SK-N-SH treated with all-trans-retinoic acid at 6 μM for 48 hours (cell line): ENCODE results near the gene TEX2.

ENCODE experiments used
- ARNTL ChIP-seq: fragments of 450-650 bp; formaldehyde crosslinking; IDR thresholded peaks from 2 replicates; pipeline ENCODE4 v1.5.0; 2020; ENCODE audit warnings: low read depth, mild to moderate bottlenecking, moderate library complexity, borderline replicate concordance
- CSDC2 ChIP-seq: fragments of 250-450 bp; sonication (Bioruptor Pico); IDR thresholded peaks from 2 replicates; pipeline ENCODE4 v1.5.0; 2020; ENCODE audit warnings: mild to moderate bottlenecking, moderate library complexity
- GLIS3 ChIP-seq: fragments of 250-450 bp; sonication (Bioruptor Pico); IDR thresholded peaks from 2 replicates; pipeline ENCODE4 v1.5.0; 2020; ENCODE audit warnings: mild to moderate bottlenecking, moderate library complexity
- OSR1 ChIP-seq: fragments of 250-450 bp; sonication (Bioruptor Pico); IDR thresholded peaks from 2 replicates; pipeline ENCODE4 v1.8.0; 2022; ENCODE audit warnings: moderate library complexity, mild to moderate bottlenecking, inconsistent platforms
- RARB ChIP-seq: fragments of 250-450 bp; sonication (Bioruptor Pico); IDR thresholded peaks from 2 replicates; pipeline ENCODE4 v1.8.0; 2021; ENCODE audit warnings: mild to moderate bottlenecking, moderate library complexity
- TCF4 ChIP-seq: fragments of 250-450 bp; sonication (Bioruptor Pico); IDR thresholded peaks from 2 replicates; pipeline ENCODE4 v1.8.0; 2021; ENCODE audit warnings: mild to moderate bottlenecking, moderate library complexity, borderline replicate concordance
- ZFP3 ChIP-seq: fragments of 250-450 bp; sonication (Bioruptor Pico); IDR thresholded peaks from 2 replicates; pipeline ENCODE4 v1.5.0; 2020; ENCODE audit warnings: mild to moderate bottlenecking, moderate library complexity
- ZFP30 ChIP-seq: fragments of 450-650 bp; formaldehyde crosslinking; IDR thresholded peaks from 2 replicates; pipeline ENCODE4 v1.5.0; 2022; ENCODE audit warnings: mild to moderate bottlenecking, moderate library complexity
- ZNF565 ChIP-seq: fragments of 450-650 bp; formaldehyde crosslinking; conservative IDR thresholded peaks from 2 replicates; pipeline ENCODE4 v1.5.0; 2020; ENCODE audit warnings: low read depth, mild to moderate bottlenecking, moderate library complexity
- ZNF70 ChIP-seq: fragments of 450-650 bp; formaldehyde crosslinking; IDR thresholded peaks from 2 replicates; pipeline ENCODE4 v1.5.0; 2020; ENCODE audit warnings: mild to moderate bottlenecking, moderate library complexity
- ZNF8 ChIP-seq: fragments of 450-650 bp; formaldehyde crosslinking; IDR thresholded peaks from 2 replicates; pipeline ENCODE4 v1.5.0; 2020; ENCODE audit warnings: mild to moderate bottlenecking, moderate library complexity

DNA sequence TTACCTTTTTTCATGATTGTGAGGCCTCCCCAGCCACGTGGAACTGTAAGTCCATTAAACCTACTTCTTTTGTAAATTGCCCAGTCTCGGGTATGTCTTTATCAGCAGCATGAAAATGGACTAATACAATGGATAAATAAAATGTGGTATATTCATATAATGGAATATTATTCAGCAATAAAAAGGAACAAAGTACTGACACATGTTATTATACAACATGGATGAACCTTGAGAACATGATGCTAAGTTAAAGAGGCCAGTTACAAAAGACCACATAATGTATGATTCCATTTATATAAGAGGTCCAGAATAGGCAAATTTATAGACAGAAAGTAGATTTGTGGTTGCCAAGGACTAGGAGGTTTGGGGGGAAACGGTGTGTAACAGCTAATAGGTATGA, 138.5 kb downstream of the TEX2 start:
- TF ChIP-seq ZNF565 (CRISPR knock-in tag), result no peak
- TF ChIP-seq ZFP30 (CRISPR knock-in tag), result no peak
- TF ChIP-seq CSDC2 (CRISPR knock-in tag), result no peak
- TF ChIP-seq ZNF8 (CRISPR knock-in tag), result no peak
- no peak for TF ChIP-seq ZFP3
- TF ChIP-seq RARB, result no peak
- TF ChIP-seq ARNTL (CRISPR knock-in tag), result no peak
- no peak for TF ChIP-seq OSR1 (CRISPR knock-in tag)
- TF ChIP-seq TCF4, result no peak
- TF ChIP-seq ZNF70 (CRISPR knock-in tag), result no peak
- TF ChIP-seq GLIS3 (CRISPR knock-in tag), result no peak
